SK-N-SH (cell line): ENCODE data around the gene GALC. TPM values are rescaled to one million over a fixed set of nuclear protein-coding genes. Genes with fewer than 3 reads are reported as not detected.
A peak's percentile ranks its signal among the peaks of the same experiment; 100 is the strongest.

ENCODE experiments used
- CTCF ChIA-PET: fragments of 300-600, 350-600 bp; formaldehyde crosslinking; extraction: SDS; loops from one replicate; lab custom pipeline; 2021; lab: Yijun Ruan, JAX
- POLR2A ChIA-PET: fragments of 350-600 bp; sonication (Branson Sonifier 250); formaldehyde crosslinking; extraction: SDS; loops from one replicate; lab custom pipeline; 2020; ENCODE audit warnings: antibody characterized with exemption, inconsistent platforms; lab: Yijun Ruan, JAX
- DNase-seq: peaks from one replicate; pipeline ENCODE4 v3.0.0; 2012
- H2AFZ ChIP-seq: fragments of 200-600 bp; sonication (generic); 2 replicates; pipeline ENCODE4 v1.8.1; 2016; ENCODE audit warnings: antibody characterized with exemption, mild to moderate bottlenecking, low read depth
- H3F3A ChIP-seq: fragments of 200-600 bp; sonication (generic); replicated peaks from 2 replicates; pipeline ENCODE3; 2016; ENCODE audit warnings: antibody characterized with exemption, mild to moderate bottlenecking; ENCODE audit not compliant: insufficient read depth
- H3K27ac ChIP-seq, 2 experiments: fragments of 200-500 bp in 1 of 2; fragments of 200-600 bp in 1 of 2; sonication (Bioruptor generic) in 1 of 2; sonication (generic), shearing (Covaris generic) in 1 of 2; 2 replicates each; pipeline versions ENCODE4 v1.5.1 to v1.6.1; 2014 to 2016; ENCODE audit warnings: low read depth in 2 of 2, inconsistent platforms in 1 of 2, low read length in 1 of 2, mild to moderate bottlenecking in 1 of 2, mixed read lengths in 1 of 2
- H3K27me3 ChIP-seq: fragments of 200-600 bp; sonication (generic), shearing (Covaris generic); 2 replicates; pipeline ENCODE4 v1.6.1; 2016; ENCODE audit warnings: mixed run types; ENCODE audit not compliant: insufficient read depth
- H3K36me3 ChIP-seq, 2 experiments: fragments of 200-500 bp in 1 of 2; fragments of 200-600 bp in 1 of 2; sonication (Bioruptor generic) in 1 of 2; sonication (generic) in 1 of 2; replicated peaks in 1 of 2; 2 replicates each; pipeline versions ENCODE3 to v1.5.1; 2014 to 2016; ENCODE audit warnings: low read length in 1 of 2, mild to moderate bottlenecking in 1 of 2; ENCODE audit not compliant: insufficient read depth in 2 of 2, control insufficient read depth in 1 of 2
- H3K4me1 ChIP-seq, 2 experiments: fragments of 200-500 bp in 1 of 2; fragments of 200-600 bp in 1 of 2; sonication (Bioruptor generic) in 1 of 2; sonication (generic), shearing (Covaris generic) in 1 of 2; 2 replicates each; pipeline versions ENCODE4 v1.5.1 to v1.6.1; 2014 to 2016; ENCODE audit warnings: low read depth in 1 of 2, low read length in 1 of 2, mixed run types in 1 of 2; ENCODE audit not compliant: insufficient read depth in 2 of 2, control insufficient read depth in 1 of 2
- H3K4me2 ChIP-seq: fragments of 200-600 bp; sonication (generic), shearing (Covaris generic); 2 replicates; pipeline ENCODE4 v1.6.1; 2017; ENCODE audit warnings: mixed run types
- H3K4me3 ChIP-seq, 2 experiments: fragments of 200-500 bp in 1 of 2; fragments of 200-600 bp in 1 of 2; sonication (Bioruptor generic) in 1 of 2; sonication (generic), shearing (Covaris generic) in 1 of 2; 2 replicates each; pipeline versions ENCODE4 v1.5.1 to v1.8.1; 2014 to 2016; ENCODE audit warnings: low read depth in 2 of 2, inconsistent platforms in 1 of 2, low read length in 1 of 2, mild to moderate bottlenecking in 1 of 2, mixed read lengths in 1 of 2, moderate library complexity in 1 of 2
- H3K79me2 ChIP-seq: fragments of 200-600 bp; sonication (generic); 2 replicates; pipeline ENCODE4 v1.8.1; 2017; ENCODE audit warnings: mild to moderate bottlenecking; ENCODE audit not compliant: insufficient read depth
- H3K9ac ChIP-seq: fragments of 200-600 bp; sonication (generic); 2 replicates; pipeline ENCODE4 v1.6.1; 2017; ENCODE audit warnings: mixed run types
- H3K9me2 ChIP-seq: fragments of 200-600 bp; sonication (generic); 2 replicates; pipeline ENCODE4 v1.6.1; 2017; ENCODE audit warnings: mixed run types
- H3K9me3 ChIP-seq: fragments of 200-600 bp; sonication (generic); 2 replicates; pipeline ENCODE4 v1.6.1; 2017; ENCODE audit warnings: mixed run types, mild to moderate bottlenecking, moderate library complexity
- H4K20me1 ChIP-seq: fragments of 200-600 bp; sonication (generic); 2 replicates; pipeline ENCODE4 v1.6.1; 2017; ENCODE audit warnings: mild to moderate bottlenecking, mixed run types; ENCODE audit not compliant: insufficient read depth
- CHD2 ChIP-seq: fragments of 150-350 bp; IDR thresholded peaks from 2 replicates; pipeline ENCODE4 v1.6.1; 2018; ENCODE audit warnings: low read length; ENCODE audit not compliant: partially characterized antibody
- FOXJ3 ChIP-seq: sonication (generic); formaldehyde crosslinking; IDR thresholded peaks from 2 replicates; pipeline ENCODE4 v1.5.1; 2020; ENCODE audit warnings: mild to moderate bottlenecking, missing genetic modification reagents
- JUND ChIP-seq: IDR thresholded peaks from 2 replicates; pipeline ENCODE4 v1.4.0; 2012
- MEF2A ChIP-seq: IDR thresholded peaks from 2 replicates; pipeline ENCODE4 v1.4.0; 2012; ENCODE audit warnings: low read depth, borderline replicate concordance
- NRF1 ChIP-seq: IDR thresholded peaks from 2 replicates; pipeline ENCODE4 v1.6.1; 2012; ENCODE audit warnings: low read depth, mild to moderate bottlenecking, low read length
- WGBS: methylation state at CpG from one replicate; pipeline ENCODE4 v1.1.6; 2017; ENCODE audit warnings: low lambda C conversion rate; 5-methylcytosine and 5-hydroxymethylcytosine counted together
- polyA plus RNA-seq, 3 experiments: library from polyadenylated mRNA; depleted of rRNA; stranded (reverse); fragments of >200 nt; gene quantifications; 2 replicates each; pipeline ENCODE4 v1.2.3, GENCODE V29; 2012
- TF ChIP-seq, protein P1 (sequence below): IDR thresholded peaks from 2 replicates; pipeline ENCODE4 v1.4.0; 2012; ENCODE audit warnings: low read depth, borderline replicate concordance
- TF ChIP-seq, protein P2 (sequence below): fragments of 150-350 bp; IDR thresholded peaks from 2 replicates; pipeline ENCODE4 v1.6.1; 2017; ENCODE audit warnings: antibody characterized with exemption, low read length, low read depth, borderline replicate concordance
- TF ChIP-seq, protein P3 (sequence below): fragments of 200-600 bp; sonication (generic); IDR thresholded peaks from 2 replicates; pipeline ENCODE4 v1.6.1; 2017; ENCODE audit warnings: antibody characterized with exemption, mild to moderate bottlenecking, moderate library complexity
- TF ChIP-seq, protein P4 (sequence below): IDR thresholded peaks from 2 replicates; pipeline ENCODE4 v1.6.1; 2012; ENCODE audit warnings: mild to moderate bottlenecking, low read depth, low read length, moderate library complexity

The GALC gene
- polyA plus RNA-seq, 1 of the 3 experiments (the other 2 are of a cell fraction) = 9.7 TPM

DNA sequence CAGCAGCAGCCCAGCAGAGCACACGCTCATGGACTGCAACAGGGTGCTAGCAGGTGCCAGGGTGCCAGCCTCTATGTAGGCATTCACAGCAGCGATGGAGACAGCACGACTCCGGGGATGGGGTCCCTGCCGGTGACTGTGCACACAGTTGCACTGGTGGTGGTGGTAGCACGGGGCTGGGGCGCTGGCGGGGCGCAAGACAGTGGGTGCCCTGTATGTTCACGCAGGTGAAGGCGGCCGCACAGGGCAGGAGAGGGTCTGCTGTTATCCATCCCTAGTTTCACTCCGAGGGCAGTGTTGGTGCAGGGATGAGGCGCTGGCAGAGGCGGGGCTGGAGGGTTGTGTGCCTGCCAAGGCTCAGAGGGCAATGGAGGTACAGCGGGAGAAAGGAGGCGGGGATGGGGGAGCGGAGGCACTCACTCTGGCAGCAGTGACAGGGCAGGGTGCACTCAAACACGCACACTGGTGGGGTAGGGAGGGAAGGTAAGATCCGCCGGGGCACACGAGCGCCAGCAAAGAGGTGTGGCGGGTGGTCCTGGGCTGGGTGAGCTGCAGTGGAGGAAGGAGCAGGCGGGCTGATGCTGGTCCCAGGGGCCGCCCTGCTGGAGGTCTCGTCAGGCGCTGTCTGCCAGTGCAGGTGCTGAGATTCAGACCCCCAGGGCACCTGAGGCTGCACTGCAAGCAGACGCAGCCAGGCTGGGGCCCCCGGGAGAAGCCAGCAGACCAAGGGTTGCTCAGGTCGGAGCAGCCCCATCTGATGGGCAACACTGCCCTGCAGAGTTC, 76.7 kb downstream of the GALC start:
- Histone ChIP-seq H3F3A (no peaks in the 10 kb centered on the region), H3K36me3 (no peaks in the 10 kb centered on the region), H3K4me2 (no peak overlapping the region), H3K9ac (no peak overlapping the region), H3K9me2 (no peaks in the 10 kb centered on the region), H3K4me1 (no peaks in the 10 kb centered on the region), H3K27me3 (no peaks in the 10 kb centered on the region), H4K20me1 (no peaks in the 10 kb centered on the region), H3K9me3 (no peaks in the 10 kb centered on the region), H3K4me3 (no peak overlapping the region), H3K79me2 (no peaks in the 10 kb centered on the region), H2AFZ (no peak overlapping the region), H3K27ac (no peak overlapping the region)
- peak; percentile 5 for DNase-seq
- POLR2A ChIA-PET = no interaction called here
- CTCF ChIA-PET = interaction anchor here (1.3 kb wide), 1 partner anchor 170 kb away, joined by 4 read pairs; no protein-coding TSS in a partner anchor
- TF ChIP-seq NRF1 (no peak), JUND (no peak), CHD2 (no peak), FOXJ3 (CRISPR knock-in tag) (no peak), MEF2A (no peak)
- TF ChIP-seq, protein P1, sequence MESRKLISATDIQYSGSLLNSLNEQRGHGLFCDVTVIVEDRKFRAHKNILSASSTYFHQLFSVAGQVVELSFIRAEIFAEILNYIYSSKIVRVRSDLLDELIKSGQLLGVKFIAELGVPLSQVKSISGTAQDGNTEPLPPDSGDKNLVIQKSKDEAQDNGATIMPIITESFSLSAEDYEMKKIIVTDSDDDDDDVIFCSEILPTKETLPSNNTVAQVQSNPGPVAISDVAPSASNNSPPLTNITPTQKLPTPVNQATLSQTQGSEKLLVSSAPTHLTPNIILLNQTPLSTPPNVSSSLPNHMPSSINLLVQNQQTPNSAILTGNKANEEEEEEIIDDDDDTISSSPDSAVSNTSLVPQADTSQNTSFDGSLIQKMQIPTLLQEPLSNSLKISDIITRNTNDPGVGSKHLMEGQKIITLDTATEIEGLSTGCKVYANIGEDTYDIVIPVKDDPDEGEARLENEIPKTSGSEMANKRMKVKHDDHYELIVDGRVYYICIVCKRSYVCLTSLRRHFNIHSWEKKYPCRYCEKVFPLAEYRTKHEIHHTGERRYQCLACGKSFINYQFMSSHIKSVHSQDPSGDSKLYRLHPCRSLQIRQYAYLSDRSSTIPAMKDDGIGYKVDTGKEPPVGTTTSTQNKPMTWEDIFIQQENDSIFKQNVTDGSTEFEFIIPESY = no peak
- TF ChIP-seq, protein P2, sequence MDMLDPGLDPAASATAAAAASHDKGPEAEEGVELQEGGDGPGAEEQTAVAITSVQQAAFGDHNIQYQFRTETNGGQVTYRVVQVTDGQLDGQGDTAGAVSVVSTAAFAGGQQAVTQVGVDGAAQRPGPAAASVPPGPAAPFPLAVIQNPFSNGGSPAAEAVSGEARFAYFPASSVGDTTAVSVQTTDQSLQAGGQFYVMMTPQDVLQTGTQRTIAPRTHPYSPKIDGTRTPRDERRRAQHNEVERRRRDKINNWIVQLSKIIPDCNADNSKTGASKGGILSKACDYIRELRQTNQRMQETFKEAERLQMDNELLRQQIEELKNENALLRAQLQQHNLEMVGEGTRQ = no peak
- TF ChIP-seq, protein P3, sequence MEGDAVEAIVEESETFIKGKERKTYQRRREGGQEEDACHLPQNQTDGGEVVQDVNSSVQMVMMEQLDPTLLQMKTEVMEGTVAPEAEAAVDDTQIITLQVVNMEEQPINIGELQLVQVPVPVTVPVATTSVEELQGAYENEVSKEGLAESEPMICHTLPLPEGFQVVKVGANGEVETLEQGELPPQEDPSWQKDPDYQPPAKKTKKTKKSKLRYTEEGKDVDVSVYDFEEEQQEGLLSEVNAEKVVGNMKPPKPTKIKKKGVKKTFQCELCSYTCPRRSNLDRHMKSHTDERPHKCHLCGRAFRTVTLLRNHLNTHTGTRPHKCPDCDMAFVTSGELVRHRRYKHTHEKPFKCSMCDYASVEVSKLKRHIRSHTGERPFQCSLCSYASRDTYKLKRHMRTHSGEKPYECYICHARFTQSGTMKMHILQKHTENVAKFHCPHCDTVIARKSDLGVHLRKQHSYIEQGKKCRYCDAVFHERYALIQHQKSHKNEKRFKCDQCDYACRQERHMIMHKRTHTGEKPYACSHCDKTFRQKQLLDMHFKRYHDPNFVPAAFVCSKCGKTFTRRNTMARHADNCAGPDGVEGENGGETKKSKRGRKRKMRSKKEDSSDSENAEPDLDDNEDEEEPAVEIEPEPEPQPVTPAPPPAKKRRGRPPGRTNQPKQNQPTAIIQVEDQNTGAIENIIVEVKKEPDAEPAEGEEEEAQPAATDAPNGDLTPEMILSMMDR = no peak
- TF ChIP-seq, protein P4, sequence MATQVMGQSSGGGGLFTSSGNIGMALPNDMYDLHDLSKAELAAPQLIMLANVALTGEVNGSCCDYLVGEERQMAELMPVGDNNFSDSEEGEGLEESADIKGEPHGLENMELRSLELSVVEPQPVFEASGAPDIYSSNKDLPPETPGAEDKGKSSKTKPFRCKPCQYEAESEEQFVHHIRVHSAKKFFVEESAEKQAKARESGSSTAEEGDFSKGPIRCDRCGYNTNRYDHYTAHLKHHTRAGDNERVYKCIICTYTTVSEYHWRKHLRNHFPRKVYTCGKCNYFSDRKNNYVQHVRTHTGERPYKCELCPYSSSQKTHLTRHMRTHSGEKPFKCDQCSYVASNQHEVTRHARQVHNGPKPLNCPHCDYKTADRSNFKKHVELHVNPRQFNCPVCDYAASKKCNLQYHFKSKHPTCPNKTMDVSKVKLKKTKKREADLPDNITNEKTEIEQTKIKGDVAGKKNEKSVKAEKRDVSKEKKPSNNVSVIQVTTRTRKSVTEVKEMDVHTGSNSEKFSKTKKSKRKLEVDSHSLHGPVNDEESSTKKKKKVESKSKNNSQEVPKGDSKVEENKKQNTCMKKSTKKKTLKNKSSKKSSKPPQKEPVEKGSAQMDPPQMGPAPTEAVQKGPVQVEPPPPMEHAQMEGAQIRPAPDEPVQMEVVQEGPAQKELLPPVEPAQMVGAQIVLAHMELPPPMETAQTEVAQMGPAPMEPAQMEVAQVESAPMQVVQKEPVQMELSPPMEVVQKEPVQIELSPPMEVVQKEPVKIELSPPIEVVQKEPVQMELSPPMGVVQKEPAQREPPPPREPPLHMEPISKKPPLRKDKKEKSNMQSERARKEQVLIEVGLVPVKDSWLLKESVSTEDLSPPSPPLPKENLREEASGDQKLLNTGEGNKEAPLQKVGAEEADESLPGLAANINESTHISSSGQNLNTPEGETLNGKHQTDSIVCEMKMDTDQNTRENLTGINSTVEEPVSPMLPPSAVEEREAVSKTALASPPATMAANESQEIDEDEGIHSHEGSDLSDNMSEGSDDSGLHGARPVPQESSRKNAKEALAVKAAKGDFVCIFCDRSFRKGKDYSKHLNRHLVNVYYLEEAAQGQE = no peak
- WGBS = 38% methylated on average over 13 of the region's 31 CpGs
